ENCODE results near the gene HIPK2.

Gene HIPK2

GRCh38 chr7:139735466-139735865 is 42.3 kb downstream of the HIPK2 start:
- DNase-seq: no peak

DNA sequence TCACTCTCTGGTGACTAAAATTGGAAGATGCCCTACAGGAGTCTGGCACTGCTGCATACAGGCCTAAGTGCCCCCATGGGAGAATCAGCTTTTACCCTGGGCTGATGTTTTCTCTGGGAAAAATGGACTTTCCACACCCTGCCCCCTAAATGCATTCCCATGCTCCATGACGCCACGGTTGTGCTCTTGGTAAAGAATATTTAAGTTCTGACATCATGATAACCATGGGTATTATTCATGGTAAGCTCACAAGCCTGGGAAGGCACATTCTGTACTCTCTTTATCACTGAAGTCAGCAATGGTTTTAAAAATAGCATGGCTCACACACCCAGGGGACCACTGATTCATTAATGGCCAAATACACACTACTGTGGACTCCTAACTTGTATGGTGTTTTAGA is 43.4 kb downstream of the HIPK2 start:
- peak; percentile 98 for DNase-seq

- DNase-seq: no peak
Measured at GRCh38 chr7:139733751-139734150, 44.0 kb downstream of the HIPK2 start.

- no peak for DNase-seq
Measured at GRCh38 chr7:139732471-139733167, 45.2 kb downstream of the HIPK2 start.

- peak; percentile 87 for DNase-seq
Measured at GRCh38 chr7:139731802-139732470, 45.9 kb downstream of the HIPK2 start.

- peak; percentile 36 for DNase-seq
Measured at GRCh38 chr7:139730746-139731612, 46.8 kb downstream of the HIPK2 start.

- DNase-seq: no peak
Measured at GRCh38 chr7:139728203-139728602, 49.6 kb downstream of the HIPK2 start.

- peak; percentile 61 for DNase-seq
Measured at GRCh38 chr7:139727151-139727705, 50.6 kb downstream of the HIPK2 start.

DNA sequence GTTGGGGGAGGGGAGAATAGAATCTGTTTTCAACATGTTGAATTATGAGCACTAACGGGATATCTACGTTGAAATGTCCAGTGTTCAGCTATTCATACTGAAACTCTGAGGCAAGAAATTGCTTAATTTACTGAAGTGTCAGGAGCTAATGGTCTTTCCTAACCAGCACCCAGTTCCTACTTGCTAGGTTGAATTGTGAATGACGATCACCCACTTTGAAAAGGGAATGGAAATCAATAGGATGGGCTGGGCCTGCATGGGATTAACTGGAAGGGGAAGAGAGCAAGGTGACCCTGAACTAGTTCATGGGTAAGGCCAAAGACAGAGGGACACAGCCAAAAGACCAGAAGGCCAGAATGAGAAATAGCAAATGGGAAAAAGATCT is 51.3 kb downstream of the HIPK2 start:
- no peak for DNase-seq

GRCh38 chr7:139725858-139726484 is 51.8 kb downstream of the HIPK2 start:
- no peak for DNase-seq

DNA sequence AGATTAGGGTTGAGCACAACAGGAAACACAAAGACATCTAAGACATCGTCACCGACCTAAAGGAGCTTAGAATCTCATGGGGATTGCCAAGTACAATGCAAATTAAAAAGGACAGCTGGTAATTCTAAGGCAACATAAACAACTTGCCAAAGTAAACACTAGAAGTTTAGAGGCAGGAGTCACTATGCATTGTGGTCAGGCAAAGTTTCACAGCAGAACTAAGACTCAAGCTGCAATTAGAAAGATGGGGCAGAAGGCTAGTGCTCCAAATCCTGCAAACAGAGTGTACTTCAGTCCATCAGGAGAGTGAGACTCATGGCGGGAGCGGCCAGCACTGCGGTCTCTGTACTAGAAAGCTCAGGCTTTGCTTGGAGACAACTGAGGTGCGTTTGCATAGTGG is 52.7 kb downstream of the HIPK2 start:
- peak; percentile 75 for DNase-seq

DNA sequence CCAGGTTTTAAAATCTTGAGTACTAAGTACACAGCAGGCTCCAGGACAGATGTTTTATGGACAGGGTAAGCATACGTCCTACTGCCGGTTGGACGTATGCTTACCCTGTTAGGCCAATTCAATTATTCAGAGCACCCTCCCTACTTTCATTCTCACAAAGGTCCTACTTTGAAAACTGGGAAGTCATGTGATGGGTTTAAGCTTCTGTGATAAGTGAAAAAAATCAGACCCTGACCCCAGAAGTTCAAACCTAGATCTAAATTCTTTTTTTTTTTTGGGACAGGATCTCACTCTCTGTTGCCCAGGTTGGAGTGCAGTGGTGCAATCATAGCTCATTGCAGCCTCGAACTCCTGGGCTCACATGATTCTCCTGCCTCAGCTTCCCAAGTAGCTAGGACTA is 55.2 kb downstream of the HIPK2 start:
- DNase-seq: no peak

- DNase-seq: no peak
Measured at GRCh38 chr7:139721821-139722220, 56.0 kb downstream of the HIPK2 start.

- DNase-seq: no peak
Measured at GRCh38 chr7:139721417-139721816, 56.4 kb downstream of the HIPK2 start.

DNA sequence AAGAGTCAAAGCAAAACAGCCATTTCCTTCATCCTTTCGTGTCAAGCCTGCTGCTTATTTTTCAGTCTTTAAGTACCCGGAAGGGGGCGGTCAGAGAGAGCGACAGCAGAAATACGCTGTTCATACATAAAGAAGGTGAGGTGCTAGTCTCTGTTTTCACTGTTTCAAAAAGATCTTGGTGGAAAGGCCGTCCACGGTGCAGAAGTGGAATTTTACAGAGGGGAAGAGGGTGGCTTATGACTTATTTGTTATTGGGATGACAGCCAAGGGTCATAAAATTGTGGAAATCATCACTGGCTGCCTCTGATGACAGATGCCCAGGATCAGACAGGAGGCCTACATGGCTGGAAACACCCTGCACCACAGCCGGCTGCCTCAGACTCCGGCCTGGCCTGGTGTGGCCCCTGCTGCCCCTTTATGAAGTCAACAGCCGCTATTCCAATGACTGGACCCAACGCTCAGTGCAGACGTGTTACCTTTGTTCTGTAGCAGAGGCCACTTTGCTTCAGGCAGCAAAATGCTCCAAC is 57.0 kb downstream of the HIPK2 start:
- no peak for DNase-seq

- DNase-seq: no peak
Measured at GRCh38 chr7:139720186-139720585, 57.6 kb downstream of the HIPK2 start.

DNA sequence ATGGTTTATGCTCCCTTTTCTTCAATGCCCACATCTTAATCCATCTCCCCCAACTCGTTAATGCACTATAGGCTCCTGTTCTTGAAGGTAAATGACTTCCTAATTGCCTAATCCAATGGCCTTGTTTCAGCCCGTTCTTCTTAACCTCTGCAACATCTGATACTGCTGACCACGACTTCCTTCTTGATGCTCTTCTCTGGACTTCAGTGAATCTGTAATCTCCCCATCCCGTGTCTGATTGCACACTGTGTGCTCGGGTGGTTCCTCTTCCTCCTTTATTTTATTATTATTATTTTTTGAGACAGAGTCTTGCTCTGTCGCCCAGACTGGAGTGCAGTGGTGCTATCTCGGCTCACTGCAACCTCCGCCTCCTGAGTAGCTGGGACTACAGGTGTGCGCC is 58.9 kb downstream of the HIPK2 start:
- DNase-seq: no peak

- DNase-seq: no peak
Measured at GRCh38 chr7:139718141-139718540, 59.7 kb downstream of the HIPK2 start.

GRCh38 chr7:139716156-139716942 is 61.4 kb downstream of the HIPK2 start:
- DNase-seq: no peak

GRCh38 chr7:139715194-139715815 is 62.5 kb downstream of the HIPK2 start:
- DNase-seq: no peak

All from fibroblast of skin of scalp (primary cell).